Measurements from ENCODE around the gene TIMM13.

DNA sequence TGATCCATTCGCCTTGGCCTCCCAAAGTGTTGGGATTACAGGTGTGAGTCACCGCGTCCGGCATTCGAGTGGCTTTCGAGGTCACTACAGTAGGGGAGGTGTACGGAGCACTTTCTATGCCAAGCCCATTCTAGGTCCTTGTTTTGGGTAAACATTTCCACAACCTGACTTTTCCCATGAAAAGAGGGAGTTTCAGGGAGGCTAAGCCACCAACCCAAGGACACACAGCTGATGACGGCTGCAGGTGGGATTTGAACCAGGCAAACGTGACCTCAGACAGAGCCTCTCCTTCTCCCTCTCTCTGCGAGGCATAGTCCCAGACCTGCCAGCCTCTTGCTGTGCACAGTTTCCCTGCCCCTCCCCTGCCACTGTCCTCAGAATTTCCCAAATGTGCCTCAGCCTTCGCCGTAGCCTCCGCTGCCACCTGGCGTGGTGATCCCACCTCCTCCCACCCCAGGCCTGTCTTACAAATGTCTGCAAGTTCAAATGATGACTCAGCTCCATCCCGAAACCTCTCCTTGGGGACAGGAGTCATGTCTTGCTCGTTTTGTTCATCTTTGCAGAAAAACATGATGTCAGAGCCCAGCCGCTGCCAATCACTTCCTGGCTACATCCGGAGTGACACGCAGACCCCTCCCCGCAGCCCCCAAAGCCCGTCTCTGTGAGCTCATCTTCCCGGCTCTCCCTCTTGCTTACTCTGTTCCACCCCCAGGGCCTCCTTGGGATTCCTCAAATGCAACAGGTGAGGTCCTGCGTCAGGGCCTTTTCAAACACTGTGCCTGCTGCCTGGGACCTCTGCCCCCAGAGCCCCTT lies 41.9 kb upstream of the TIMM13 start:
- TF ChIP-seq, protein P1, sequence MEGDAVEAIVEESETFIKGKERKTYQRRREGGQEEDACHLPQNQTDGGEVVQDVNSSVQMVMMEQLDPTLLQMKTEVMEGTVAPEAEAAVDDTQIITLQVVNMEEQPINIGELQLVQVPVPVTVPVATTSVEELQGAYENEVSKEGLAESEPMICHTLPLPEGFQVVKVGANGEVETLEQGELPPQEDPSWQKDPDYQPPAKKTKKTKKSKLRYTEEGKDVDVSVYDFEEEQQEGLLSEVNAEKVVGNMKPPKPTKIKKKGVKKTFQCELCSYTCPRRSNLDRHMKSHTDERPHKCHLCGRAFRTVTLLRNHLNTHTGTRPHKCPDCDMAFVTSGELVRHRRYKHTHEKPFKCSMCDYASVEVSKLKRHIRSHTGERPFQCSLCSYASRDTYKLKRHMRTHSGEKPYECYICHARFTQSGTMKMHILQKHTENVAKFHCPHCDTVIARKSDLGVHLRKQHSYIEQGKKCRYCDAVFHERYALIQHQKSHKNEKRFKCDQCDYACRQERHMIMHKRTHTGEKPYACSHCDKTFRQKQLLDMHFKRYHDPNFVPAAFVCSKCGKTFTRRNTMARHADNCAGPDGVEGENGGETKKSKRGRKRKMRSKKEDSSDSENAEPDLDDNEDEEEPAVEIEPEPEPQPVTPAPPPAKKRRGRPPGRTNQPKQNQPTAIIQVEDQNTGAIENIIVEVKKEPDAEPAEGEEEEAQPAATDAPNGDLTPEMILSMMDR (IDR thresholded peaks at IDR 0.05), result no peak
- TF ChIP-seq POLR2A (IDR thresholded peaks at IDR 0.05) (no peak), POLR2AphosphoS5 (IDR thresholded peaks at IDR 0.05; ENCODE audit: insufficient read depth in 1 of 2, low read depth in 1 of 2) (no peak)

All from vagina (tissue), 2 donors.